WTC11 (cell line): ENCODE measurements around the gene LRRC58. TPM values are rescaled to one million over a fixed set of nuclear protein-coding genes. Genes with fewer than 3 reads are reported as not detected.

Experiments
- ATF1 ChIP-seq: sonication (generic); formaldehyde crosslinking; IDR thresholded peaks from 2 replicates; pipeline ENCODE4 v1.8.1; 2023; ENCODE audit warnings: mild to moderate bottlenecking, moderate library complexity, missing genetic modification reagents
- CREB1 ChIP-seq: sonication (generic); formaldehyde crosslinking; IDR thresholded peaks from 2 replicates; pipeline ENCODE4 v1.8.0; 2023; ENCODE audit warnings: mild to moderate bottlenecking, missing genetic modification reagents
- ESRRA ChIP-seq: sonication (generic); formaldehyde crosslinking; IDR thresholded peaks from 2 replicates; pipeline ENCODE4 v1.8.1; 2022; ENCODE audit warnings: mild to moderate bottlenecking, missing genetic modification reagents, borderline replicate concordance
- ETV6 ChIP-seq: sonication (generic); formaldehyde crosslinking; IDR thresholded peaks from 2 replicates; pipeline ENCODE4 v1.8.1; 2022; ENCODE audit warnings: mild to moderate bottlenecking, missing genetic modification reagents
- FOXP1 ChIP-seq: sonication (generic); formaldehyde crosslinking; IDR thresholded peaks from 2 replicates; pipeline ENCODE4 v1.8.0; 2022; ENCODE audit warnings: missing genetic modification reagents, mild to moderate bottlenecking, moderate library complexity, borderline replicate concordance
- JUN ChIP-seq: sonication (generic); formaldehyde crosslinking; IDR thresholded peaks from 2 replicates; pipeline ENCODE4 v1.8.0; 2023; ENCODE audit warnings: mild to moderate bottlenecking, missing genetic modification reagents
- MYBL2 ChIP-seq: sonication (generic); formaldehyde crosslinking; IDR thresholded peaks from 2 replicates; pipeline ENCODE4 v1.8.1; 2023; ENCODE audit warnings: mild to moderate bottlenecking, moderate library complexity, missing genetic modification reagents
- NFATC4 ChIP-seq: fragments of 250-450 bp; sonication (Bioruptor Pico); IDR thresholded peaks from 2 replicates; pipeline ENCODE4 v1.9.0; 2021; ENCODE audit warnings: mild to moderate bottlenecking
- NR1H2 ChIP-seq: sonication (generic); formaldehyde crosslinking; IDR thresholded peaks from 2 replicates; pipeline ENCODE4 v1.9.0; 2021; ENCODE audit warnings: mild to moderate bottlenecking, moderate library complexity, missing genetic modification reagents
- NR2C2 ChIP-seq: sonication (generic); formaldehyde crosslinking; IDR thresholded peaks from 2 replicates; pipeline ENCODE4 v1.8.0; 2022; ENCODE audit warnings: mild to moderate bottlenecking, missing genetic modification reagents
- NR3C1 ChIP-seq: sonication (generic); formaldehyde crosslinking; conservative IDR thresholded peaks from 2 replicates; pipeline ENCODE4 v1.8.1; 2023; ENCODE audit warnings: low read depth, mild to moderate bottlenecking, missing genetic modification reagents
- RELA ChIP-seq: sonication (generic); formaldehyde crosslinking; IDR thresholded peaks from 2 replicates; pipeline ENCODE4 v1.8.1; 2022; ENCODE audit warnings: missing genetic modification reagents, mild to moderate bottlenecking, borderline replicate concordance
- SMAD3 ChIP-seq: sonication (generic); formaldehyde crosslinking; IDR thresholded peaks from 2 replicates; pipeline ENCODE4 v1.8.0; 2022; ENCODE audit warnings: missing genetic modification reagents, mild to moderate bottlenecking, borderline replicate concordance
- SOX15 ChIP-seq: fragments of 250-450 bp; sonication (Bioruptor Pico); IDR thresholded peaks from 2 replicates; pipeline ENCODE4 v1.9.0; 2021; ENCODE audit warnings: mild to moderate bottlenecking
- TCF7 ChIP-seq: sonication (generic); formaldehyde crosslinking; IDR thresholded peaks from 2 replicates; pipeline ENCODE4 v1.8.0; 2022; ENCODE audit warnings: mild to moderate bottlenecking, low read depth, missing genetic modification reagents, moderate library complexity
- TEAD1 ChIP-seq: sonication (generic); formaldehyde crosslinking; IDR thresholded peaks from 2 replicates; pipeline ENCODE4 v1.8.0; 2022; ENCODE audit warnings: mild to moderate bottlenecking, missing genetic modification reagents
- ZNF121 ChIP-seq: sonication (generic); formaldehyde crosslinking; IDR thresholded peaks from 2 replicates; pipeline ENCODE4 v1.8.0; 2023; ENCODE audit warnings: missing genetic modification reagents
- ZNF219 ChIP-seq: sonication (generic); formaldehyde crosslinking; IDR thresholded peaks from 2 replicates; pipeline ENCODE4 v1.8.0; 2023; ENCODE audit warnings: missing genetic modification reagents, mild to moderate bottlenecking, borderline replicate concordance
- ZNF263 ChIP-seq: sonication (generic); formaldehyde crosslinking; IDR thresholded peaks from 2 replicates; pipeline ENCODE4 v1.8.1; 2022; ENCODE audit warnings: low read depth, mild to moderate bottlenecking, moderate library complexity, missing genetic modification reagents
- total RNA-seq: library from RNA; stranded (reverse); gene quantifications from 3 replicates; pipeline ENCODE4 v1.2.3, GENCODE V29; 2021
- TF ChIP-seq, protein P1 (sequence below): sonication (generic); formaldehyde crosslinking; IDR thresholded peaks from 2 replicates; pipeline ENCODE4 v1.8.1; 2022; ENCODE audit warnings: mild to moderate bottlenecking, missing genetic modification reagents, moderate library complexity, borderline replicate concordance
- TF ChIP-seq, protein P2 (sequence below): sonication (generic); formaldehyde crosslinking; IDR thresholded peaks from 2 replicates; pipeline ENCODE4 v1.8.0; 2022; ENCODE audit warnings: missing genetic modification reagents
- TF ChIP-seq, protein P3 (sequence below): sonication (generic); formaldehyde crosslinking; IDR thresholded peaks from 2 replicates; pipeline ENCODE4 v1.8.1; 2023; ENCODE audit warnings: mild to moderate bottlenecking, missing genetic modification reagents
- TF ChIP-seq, protein P4 (sequence below): sonication (generic); formaldehyde crosslinking; IDR thresholded peaks from 2 replicates; pipeline ENCODE4 v1.8.1; 2023; ENCODE audit warnings: mild to moderate bottlenecking, missing genetic modification reagents, borderline replicate concordance
- TF ChIP-seq, protein P5 (sequence below): sonication (generic); formaldehyde crosslinking; IDR thresholded peaks from 2 replicates; pipeline ENCODE4 v1.8.1; 2023; ENCODE audit warnings: mild to moderate bottlenecking, missing genetic modification reagents
- TF ChIP-seq, protein P6 (sequence below): sonication (generic); formaldehyde crosslinking; IDR thresholded peaks from 2 replicates; pipeline ENCODE4 v1.8.1; 2022; ENCODE audit warnings: missing genetic modification reagents, borderline replicate concordance

LRRC58 gene
- total RNA-seq, 1 experiment from 2014 or later = 15.1 TPM

DNA sequence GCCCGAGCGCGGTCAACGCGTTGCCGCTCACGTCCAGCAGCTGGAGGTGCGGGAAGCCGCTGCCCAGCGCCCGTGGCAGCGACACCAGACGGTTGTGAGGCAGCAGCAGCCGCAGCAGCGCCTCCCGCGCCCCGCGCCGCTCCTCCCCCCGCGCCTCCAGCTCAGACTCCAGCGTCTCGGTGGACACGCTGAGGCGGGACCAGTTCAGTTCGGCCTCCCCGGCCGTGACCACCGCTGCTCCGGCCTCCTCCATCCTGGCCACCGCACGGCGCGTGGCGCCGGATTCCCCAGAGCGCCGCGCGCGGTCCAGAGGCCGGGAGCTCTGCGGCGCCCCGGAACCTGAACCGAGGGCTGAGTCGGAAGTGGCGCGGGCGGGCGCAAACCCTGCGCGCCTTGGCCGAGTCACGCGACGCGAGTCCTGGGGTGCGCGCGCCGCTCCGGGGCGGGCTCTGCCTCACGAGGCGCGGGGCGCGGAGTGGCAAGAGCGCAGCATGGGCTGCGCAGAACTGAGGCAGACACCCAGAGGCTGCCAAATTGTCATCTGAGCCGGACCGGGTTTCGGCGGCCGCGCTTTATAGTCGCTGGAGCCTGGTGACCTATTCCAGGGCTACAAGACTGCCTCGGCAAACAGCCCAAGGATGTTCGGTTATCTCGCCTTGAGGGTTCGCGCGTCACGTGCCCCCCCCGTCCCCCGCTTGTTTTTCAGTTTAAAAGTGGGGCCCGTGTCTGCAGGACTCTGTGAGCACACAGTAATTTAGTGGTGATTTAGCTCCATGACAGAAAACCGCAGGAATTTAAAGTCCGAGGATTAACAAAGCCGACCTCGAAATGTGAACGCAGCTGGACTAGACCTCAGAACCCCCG lies at the start of gene LRRC58 (continued):
- TF ChIP-seq, protein P1, sequence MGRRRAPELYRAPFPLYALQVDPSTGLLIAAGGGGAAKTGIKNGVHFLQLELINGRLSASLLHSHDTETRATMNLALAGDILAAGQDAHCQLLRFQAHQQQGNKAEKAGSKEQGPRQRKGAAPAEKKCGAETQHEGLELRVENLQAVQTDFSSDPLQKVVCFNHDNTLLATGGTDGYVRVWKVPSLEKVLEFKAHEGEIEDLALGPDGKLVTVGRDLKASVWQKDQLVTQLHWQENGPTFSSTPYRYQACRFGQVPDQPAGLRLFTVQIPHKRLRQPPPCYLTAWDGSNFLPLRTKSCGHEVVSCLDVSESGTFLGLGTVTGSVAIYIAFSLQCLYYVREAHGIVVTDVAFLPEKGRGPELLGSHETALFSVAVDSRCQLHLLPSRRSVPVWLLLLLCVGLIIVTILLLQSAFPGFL = no peak
- TF ChIP-seq TEAD1 (CRISPR knock-in tag) (peak; percentile 30; the same call in 1 of the 2 replicates), ATF1 (CRISPR knock-in tag) (no peak), ESRRA (CRISPR knock-in tag) (peak; percentile 45), SOX15 (CRISPR knock-in tag) (no peak), SMAD3 (CRISPR knock-in tag) (peak; percentile 69; the same call in 1 of the 2 replicates), MYBL2 (CRISPR knock-in tag) (peak; percentile 67), NR2C2 (peak; percentile 42; the same call in 1 of the 2 replicates), ZNF263 (CRISPR knock-in tag) (no peak), TCF7 (CRISPR knock-in tag) (0 out of 2 replicates have a peak, but pooled peaks have one; percentile 14), ZNF121 (CRISPR knock-in tag) (no peak), FOXP1 (peak; percentile 95), ETV6 (CRISPR knock-in tag) (peak; percentile 16; the same call in 1 of the 2 replicates), CREB1 (peak; percentile 84; the same call in 1 of the 2 replicates), NR3C1 (no peak), NR1H2 (CRISPR knock-in tag) (no peak), ZNF219 (CRISPR knock-in tag) (0 out of 2 replicates have a peak, but pooled peaks have one; percentile 65), JUN (CRISPR knock-in tag) (peak; percentile 59; the same call in 1 of the 2 replicates), RELA (no peak; the same call in 1 of the 2 replicates), NFATC4 (no peak)
- TF ChIP-seq, protein P2, sequence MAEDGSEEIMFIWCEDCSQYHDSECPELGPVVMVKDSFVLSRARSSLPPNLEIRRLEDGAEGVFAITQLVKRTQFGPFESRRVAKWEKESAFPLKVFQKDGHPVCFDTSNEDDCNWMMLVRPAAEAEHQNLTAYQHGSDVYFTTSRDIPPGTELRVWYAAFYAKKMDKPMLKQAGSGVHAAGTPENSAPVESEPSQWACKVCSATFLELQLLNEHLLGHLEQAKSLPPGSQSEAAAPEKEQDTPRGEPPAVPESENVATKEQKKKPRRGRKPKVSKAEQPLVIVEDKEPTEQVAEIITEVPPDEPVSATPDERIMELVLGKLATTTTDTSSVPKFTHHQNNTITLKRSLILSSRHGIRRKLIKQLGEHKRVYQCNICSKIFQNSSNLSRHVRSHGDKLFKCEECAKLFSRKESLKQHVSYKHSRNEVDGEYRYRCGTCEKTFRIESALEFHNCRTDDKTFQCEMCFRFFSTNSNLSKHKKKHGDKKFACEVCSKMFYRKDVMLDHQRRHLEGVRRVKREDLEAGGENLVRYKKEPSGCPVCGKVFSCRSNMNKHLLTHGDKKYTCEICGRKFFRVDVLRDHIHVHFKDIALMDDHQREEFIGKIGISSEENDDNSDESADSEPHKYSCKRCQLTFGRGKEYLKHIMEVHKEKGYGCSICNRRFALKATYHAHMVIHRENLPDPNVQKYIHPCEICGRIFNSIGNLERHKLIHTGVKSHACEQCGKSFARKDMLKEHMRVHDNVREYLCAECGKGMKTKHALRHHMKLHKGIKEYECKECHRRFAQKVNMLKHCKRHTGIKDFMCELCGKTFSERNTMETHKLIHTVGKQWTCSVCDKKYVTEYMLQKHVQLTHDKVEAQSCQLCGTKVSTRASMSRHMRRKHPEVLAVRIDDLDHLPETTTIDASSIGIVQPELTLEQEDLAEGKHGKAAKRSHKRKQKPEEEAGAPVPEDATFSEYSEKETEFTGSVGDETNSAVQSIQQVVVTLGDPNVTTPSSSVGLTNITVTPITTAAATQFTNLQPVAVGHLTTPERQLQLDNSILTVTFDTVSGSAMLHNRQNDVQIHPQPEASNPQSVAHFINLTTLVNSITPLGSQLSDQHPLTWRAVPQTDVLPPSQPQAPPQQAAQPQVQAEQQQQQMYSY = peak; percentile 11; the same call in 1 of the 2 replicates
- TF ChIP-seq, protein P3, sequence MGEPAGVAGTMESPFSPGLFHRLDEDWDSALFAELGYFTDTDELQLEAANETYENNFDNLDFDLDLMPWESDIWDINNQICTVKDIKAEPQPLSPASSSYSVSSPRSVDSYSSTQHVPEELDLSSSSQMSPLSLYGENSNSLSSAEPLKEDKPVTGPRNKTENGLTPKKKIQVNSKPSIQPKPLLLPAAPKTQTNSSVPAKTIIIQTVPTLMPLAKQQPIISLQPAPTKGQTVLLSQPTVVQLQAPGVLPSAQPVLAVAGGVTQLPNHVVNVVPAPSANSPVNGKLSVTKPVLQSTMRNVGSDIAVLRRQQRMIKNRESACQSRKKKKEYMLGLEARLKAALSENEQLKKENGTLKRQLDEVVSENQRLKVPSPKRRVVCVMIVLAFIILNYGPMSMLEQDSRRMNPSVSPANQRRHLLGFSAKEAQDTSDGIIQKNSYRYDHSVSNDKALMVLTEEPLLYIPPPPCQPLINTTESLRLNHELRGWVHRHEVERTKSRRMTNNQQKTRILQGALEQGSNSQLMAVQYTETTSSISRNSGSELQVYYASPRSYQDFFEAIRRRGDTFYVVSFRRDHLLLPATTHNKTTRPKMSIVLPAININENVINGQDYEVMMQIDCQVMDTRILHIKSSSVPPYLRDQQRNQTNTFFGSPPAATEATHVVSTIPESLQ (CRISPR knock-in tag) = no peak
- TF ChIP-seq, protein P4, sequence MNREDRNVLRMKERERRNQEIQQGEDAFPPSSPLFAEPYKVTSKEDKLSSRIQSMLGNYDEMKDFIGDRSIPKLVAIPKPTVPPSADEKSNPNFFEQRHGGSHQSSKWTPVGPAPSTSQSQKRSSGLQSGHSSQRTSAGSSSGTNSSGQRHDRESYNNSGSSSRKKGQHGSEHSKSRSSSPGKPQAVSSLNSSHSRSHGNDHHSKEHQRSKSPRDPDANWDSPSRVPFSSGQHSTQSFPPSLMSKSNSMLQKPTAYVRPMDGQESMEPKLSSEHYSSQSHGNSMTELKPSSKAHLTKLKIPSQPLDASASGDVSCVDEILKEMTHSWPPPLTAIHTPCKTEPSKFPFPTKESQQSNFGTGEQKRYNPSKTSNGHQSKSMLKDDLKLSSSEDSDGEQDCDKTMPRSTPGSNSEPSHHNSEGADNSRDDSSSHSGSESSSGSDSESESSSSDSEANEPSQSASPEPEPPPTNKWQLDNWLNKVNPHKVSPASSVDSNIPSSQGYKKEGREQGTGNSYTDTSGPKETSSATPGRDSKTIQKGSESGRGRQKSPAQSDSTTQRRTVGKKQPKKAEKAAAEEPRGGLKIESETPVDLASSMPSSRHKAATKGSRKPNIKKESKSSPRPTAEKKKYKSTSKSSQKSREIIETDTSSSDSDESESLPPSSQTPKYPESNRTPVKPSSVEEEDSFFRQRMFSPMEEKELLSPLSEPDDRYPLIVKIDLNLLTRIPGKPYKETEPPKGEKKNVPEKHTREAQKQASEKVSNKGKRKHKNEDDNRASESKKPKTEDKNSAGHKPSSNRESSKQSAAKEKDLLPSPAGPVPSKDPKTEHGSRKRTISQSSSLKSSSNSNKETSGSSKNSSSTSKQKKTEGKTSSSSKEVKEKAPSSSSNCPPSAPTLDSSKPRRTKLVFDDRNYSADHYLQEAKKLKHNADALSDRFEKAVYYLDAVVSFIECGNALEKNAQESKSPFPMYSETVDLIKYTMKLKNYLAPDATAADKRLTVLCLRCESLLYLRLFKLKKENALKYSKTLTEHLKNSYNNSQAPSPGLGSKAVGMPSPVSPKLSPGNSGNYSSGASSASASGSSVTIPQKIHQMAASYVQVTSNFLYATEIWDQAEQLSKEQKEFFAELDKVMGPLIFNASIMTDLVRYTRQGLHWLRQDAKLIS = 0 out of 2 replicates have a peak, but pooled peaks have one; percentile 52
- TF ChIP-seq, protein P5, sequence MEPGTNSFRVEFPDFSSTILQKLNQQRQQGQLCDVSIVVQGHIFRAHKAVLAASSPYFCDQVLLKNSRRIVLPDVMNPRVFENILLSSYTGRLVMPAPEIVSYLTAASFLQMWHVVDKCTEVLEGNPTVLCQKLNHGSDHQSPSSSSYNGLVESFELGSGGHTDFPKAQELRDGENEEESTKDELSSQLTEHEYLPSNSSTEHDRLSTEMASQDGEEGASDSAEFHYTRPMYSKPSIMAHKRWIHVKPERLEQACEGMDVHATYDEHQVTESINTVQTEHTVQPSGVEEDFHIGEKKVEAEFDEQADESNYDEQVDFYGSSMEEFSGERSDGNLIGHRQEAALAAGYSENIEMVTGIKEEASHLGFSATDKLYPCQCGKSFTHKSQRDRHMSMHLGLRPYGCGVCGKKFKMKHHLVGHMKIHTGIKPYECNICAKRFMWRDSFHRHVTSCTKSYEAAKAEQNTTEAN (CRISPR knock-in tag) = peak; percentile 89
- TF ChIP-seq, protein P6, sequence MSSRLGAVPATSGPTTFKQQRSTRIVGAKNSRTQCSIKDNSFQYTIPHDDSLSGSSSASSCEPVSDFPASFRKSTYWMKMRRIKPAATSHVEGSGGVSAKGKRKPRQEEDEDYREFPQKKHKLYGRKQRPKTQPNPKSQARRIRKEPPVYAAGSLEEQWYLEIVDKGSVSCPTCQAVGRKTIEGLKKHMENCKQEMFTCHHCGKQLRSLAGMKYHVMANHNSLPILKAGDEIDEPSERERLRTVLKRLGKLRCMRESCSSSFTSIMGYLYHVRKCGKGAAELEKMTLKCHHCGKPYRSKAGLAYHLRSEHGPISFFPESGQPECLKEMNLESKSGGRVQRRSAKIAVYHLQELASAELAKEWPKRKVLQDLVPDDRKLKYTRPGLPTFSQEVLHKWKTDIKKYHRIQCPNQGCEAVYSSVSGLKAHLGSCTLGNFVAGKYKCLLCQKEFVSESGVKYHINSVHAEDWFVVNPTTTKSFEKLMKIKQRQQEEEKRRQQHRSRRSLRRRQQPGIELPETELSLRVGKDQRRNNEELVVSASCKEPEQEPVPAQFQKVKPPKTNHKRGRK (CRISPR knock-in tag) = no peak
